Measurements from ENCODE around the gene ZBP1. TPM values are rescaled to one million over a fixed set of nuclear protein-coding genes. Genes with fewer than 3 reads are reported as not detected.

The ZBP1 gene
- total RNA-seq, 4 donors from 2014 or later, result 0.19 TPM; not detected in 3

- WGBS, 2 donors, result 90 to 93% methylated on average over 18 of the region's 18 CpGs
- TF ChIP-seq CTCF (IDR thresholded peaks at IDR 0.05), result no peak
- TF ChIP-seq POLR2A (IDR thresholded peaks at IDR 0.05), result no peak
- no peak overlapping the region for H3K4me3 ChIP-seq (ENCODE audit: low read depth, poor library complexity, severe bottlenecking)
- no peak for DNase-seq (ENCODE audit: low spot score in 2 of 2)
- intact Hi-C loops (cut with DNase I; ENCODE audit: low total_unique reads), result no loop called here
Observed at GRCh38 chr20:57590485-57591288, 29.5 kb downstream of the ZBP1 start.

- no peak overlapping the region for H3K4me3 ChIP-seq (ENCODE audit: low read depth, poor library complexity, severe bottlenecking)
- no peak for TF ChIP-seq CTCF (IDR thresholded peaks at IDR 0.05)
- no peak for TF ChIP-seq POLR2A (IDR thresholded peaks at IDR 0.05)
- no peak for DNase-seq (ENCODE audit: low spot score in 2 of 2)
- intact Hi-C loops (cut with DNase I; ENCODE audit: low total_unique reads), result no loop called here
- WGBS, 2 donors, result 77 to 83% methylated on average over 15 to 16 of the region's 16 CpGs
Observed at GRCh38 chr20:57589728-57590484, 30.3 kb downstream of the ZBP1 start.

- intact Hi-C loops (cut with DNase I; ENCODE audit: low total_unique reads), result no loop called here
- 81 to 100% methylated on average over 4 to 5 of the region's 6 CpGs for WGBS, 2 donors
Observed at GRCh38 chr20:57589123-57589727, 31.0 kb downstream of the ZBP1 start.

GRCh38 chr20:57588596-57588995, 31.6 kb downstream of the ZBP1 start:
- intact Hi-C loops (cut with DNase I; ENCODE audit: low total_unique reads), result no loop called here

More at GRCh38 chr20:57589123-57589727, 31.0 kb downstream of the ZBP1 start:
- peak in 1 of 3 donors; percentile 20 for TF ChIP-seq CTCF (IDR thresholded peaks at IDR 0.05)
- TF ChIP-seq POLR2A (IDR thresholded peaks at IDR 0.05), result no peak
- H3K4me3 ChIP-seq (ENCODE audit: low read depth, poor library complexity, severe bottlenecking), result no peak overlapping the region
- no peak for DNase-seq (ENCODE audit: low spot score in 2 of 2)

GRCh38 chr20:57587989-57588377, 32.2 kb downstream of the ZBP1 start:
- no peak for TF ChIP-seq POLR2A (IDR thresholded peaks at IDR 0.05)
- no peak for TF ChIP-seq CTCF (IDR thresholded peaks at IDR 0.05)
- DNase-seq (ENCODE audit: low spot score in 2 of 2), result no peak
- WGBS, 2 donors, result 73 to 75% methylated on average over 7 of the region's 7 CpGs
- H3K4me3 ChIP-seq (ENCODE audit: low read depth, poor library complexity, severe bottlenecking), result no peak overlapping the region
- intact Hi-C loops (cut with DNase I; ENCODE audit: low total_unique reads), result no loop called here

More at GRCh38 chr20:57588596-57588995, 31.6 kb downstream of the ZBP1 start:
- DNase-seq (ENCODE audit: low spot score in 2 of 2), result no peak
- 85 to 90% methylated on average over 4 to 5 of the region's 5 CpGs for WGBS, 2 donors
- TF ChIP-seq POLR2A (IDR thresholded peaks at IDR 0.05), result no peak
- TF ChIP-seq CTCF (IDR thresholded peaks at IDR 0.05), result no peak
- H3K4me3 ChIP-seq (ENCODE audit: low read depth, poor library complexity, severe bottlenecking), result no peak overlapping the region
